NCI-H82 (cell line): Measurements from ENCODE around the gene PPIL6.
A peak's percentile ranks its signal among the peaks of the same experiment; 100 is the strongest.

Experiments
- DNase-seq: peaks from one replicate; lab custom pipeline; 2025; lab: John Stamatoyannopoulos, UW

PPIL6 gene

DNA sequence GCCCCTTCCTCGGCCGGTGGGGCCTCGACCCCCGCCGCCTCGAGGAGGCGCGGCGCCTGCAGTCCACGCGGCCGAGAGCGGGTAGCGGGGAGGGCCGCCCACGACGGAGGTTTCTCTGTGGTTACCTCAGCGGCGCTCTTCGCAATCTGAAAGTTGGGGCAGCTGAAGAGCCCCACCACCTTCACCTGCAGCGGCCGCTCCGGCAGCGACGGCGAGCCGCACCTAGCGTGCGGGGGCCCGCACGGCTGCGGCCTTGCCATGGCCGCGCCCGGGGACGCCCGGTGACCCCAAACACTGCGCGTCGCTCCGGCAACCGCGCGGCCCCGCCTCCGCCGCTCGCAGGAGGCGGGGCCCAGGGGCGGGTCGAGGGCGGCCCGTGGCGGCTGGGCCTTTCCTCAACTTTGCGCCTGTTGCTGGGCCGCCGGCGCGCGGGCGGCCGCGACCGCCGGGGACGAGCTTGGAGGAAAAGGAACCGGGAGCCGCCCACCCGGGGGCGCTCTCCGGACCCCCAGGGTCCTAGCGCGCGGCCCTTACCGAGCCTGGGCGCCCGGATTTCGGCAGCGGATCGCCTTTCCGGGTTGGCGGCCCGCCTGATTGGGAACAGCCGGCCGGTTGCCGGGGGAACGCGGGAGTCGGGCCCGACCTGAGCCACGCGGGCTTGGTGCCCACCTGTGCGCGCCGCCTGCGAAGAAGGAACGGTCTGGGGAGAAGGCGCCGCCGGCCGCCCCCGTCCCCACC is at the start of gene PPIL6, which contains the start of gene SMPD2:
Gene PPIL6 (minus strand): TSS at position 298 of the 738 bp plus-strand sequence. CDS start 38 bp downstream, at position 260.
Gene SMPD2 (plus strand): TSS at position 394 of the 738 bp plus-strand sequence. CDS start 398 bp downstream, outside the sequence.
- peak; percentile 92 for DNase-seq

DNA sequence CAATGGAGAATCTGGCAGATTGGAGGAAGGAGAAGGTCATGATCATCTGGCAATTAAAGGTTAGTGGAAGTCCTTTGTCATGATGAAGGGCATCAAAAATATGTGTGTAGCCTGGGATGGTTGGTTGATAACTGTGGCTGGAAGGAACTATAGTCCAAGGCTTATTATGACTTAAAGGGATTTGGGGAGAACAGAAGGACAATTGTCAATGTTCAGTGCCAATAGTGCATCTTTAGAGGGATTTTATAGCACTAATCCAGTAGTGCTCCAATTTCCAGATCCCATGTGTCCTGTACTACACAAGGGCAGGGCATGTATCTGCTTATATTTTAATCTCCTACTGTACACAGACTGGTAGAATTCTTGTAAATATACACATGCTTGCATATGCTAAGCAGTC is 47.6 kb upstream of the PPIL6 start:
- DNase-seq = peak; percentile 92

DNA sequence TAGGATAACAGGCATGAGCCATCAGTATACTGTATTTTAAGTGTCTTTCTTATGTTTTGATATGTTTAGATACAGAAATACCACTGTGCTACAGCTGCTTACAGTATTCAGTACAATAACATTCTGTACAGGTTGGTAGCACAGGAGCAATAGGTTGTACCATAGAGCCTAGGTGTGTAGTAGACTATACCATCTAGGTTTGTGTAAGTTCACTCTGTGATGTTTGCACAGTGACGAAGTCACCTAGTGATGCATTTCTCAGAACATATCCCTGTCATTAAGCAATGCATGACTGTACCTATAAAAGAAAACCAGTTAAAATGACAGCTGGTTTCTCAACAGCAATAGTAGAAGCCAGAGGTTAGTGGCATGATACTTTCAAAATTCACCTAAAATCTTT is 45.6 kb upstream of the PPIL6 start:
- no peak for DNase-seq

DNA sequence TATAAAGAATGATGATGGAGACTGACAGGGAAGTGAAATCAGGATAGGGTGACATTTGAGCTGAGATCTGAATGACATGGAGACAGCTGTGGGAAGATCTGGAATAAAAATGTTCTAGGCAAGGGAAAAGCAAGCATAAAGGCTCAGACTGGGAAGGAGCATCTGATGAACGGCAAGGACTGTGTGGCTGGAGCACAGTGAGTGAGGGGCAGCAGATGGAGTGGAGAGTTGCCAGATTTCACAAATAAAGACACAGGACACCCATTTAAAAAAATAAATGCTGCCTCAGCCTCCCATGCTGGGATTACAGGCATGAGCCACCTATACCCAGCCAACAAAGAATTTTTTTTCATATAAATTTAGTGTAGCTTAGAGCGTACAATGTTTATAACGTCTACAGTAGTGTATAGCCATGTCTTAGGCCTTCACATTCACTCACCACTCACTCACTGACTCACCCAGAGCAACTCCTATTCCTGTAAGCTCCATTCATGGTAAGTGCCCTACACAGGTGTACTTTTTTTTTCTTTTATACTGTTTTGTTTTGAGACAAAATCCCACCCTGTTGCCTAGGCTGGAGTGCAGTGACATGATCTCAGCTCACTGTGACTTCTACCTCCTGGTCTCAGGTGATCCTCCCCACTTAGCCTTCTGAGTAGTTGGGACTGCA is 45.0 kb upstream of the PPIL6 start:
- DNase-seq = no peak

DNA sequence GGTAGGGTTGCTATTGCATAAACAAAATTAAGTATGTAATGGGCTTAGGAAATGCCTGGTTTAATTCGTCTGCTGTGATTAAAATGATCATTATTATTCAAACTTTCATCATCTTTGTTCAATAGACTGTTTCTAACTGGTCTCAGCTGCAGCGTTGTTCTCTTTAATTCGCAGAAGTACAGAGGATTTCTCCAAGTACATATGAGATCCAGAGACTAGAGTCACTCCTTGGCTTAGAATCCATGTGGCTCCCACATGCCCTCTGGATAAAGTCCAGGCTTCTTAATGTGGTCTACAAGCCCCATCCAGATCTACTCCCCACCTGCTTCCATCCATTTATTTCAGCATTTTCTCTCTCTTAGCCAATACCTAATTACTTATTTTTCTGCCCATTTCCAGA is 43.7 kb upstream of the PPIL6 start:
- peak; percentile 30 for DNase-seq

DNA sequence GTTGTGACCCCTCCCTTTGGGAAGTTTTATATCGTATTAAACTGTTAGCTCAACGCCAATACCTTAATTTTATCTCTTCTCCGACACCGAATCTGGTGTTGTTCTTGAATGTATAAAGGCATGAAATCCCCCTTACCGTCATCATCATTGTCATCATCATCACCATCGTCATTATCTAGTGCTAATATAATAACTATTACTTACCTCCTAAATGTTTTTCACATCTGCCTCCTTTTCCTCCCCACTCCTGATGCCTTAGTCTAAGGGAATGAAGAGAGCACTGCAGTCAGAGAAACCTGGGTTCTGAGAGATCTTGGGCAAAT is 43.3 kb upstream of the PPIL6 start:
- peak; percentile 47 for DNase-seq

DNA sequence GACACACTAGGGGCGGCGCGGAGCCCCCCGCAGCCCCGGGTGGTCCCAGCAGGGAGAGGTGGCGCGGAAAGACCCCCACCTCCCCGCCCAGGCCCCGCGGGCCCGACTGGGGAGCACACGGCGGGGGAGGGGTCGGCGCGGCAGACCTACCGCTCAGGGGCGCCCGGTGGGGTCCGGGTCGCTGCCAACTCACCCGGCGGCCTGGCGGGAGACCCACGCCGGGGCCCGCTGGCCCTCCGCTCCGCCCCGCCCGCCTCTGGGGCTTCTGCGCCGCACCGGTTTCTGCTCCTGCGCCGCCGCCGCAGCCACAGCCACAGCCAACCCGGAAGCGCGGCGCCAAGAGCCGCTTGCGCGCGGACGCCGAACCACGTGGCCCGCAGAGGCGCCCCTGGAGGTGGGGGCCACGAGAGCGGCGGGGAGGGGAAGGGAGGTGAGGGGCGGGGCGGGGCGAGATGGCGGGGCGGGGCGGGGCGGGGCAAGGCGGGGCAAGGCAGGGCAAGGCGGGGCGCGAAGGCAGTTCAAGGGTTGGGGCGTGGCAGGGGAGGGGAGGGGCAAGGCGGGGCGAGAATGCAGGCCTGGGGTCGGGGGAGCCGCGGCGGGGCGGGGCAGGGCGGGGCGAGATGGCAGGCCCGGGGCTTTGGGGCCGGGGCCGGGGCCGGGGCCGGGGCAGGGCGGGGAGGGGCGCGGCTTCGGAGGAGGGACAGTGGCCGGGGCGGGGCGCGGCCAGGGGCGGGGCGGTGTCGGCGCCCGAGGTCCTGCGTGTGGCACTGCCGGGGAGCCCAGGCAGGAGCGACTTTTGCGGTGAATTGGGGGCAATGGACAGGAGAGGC is 42.7 kb upstream of the PPIL6 start, which contains the start of gene ZBTB24:
Gene ZBTB24 (minus strand): TSS at position 315 of the 830 bp plus-strand sequence. CDS start 1,193 bp downstream, outside the sequence.
- DNase-seq = peak; percentile 96

DNA sequence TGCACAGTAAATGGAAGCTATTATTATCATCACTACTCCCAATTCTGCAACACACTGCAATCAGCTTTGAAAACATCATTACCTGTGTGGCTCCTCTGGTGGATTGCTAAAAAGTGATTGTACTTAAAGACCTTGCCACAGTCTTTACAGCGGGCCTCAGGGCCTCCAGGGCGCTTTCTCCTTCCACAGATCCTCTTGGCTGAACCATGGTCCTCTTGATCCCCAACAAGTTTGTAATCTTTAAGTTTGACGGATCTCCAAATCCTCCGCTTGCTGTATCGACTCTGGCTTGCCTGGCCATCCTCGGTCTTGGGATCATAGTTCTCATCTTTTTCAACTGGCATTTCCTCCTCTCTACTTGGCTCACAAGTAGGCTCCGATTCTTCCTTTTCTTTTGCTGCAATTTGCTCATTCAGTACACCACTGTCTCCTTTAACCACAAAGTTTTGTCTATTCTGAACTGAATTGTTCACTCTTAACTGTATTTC is 40.6 kb upstream of the PPIL6 start:
- DNase-seq = no peak

DNA sequence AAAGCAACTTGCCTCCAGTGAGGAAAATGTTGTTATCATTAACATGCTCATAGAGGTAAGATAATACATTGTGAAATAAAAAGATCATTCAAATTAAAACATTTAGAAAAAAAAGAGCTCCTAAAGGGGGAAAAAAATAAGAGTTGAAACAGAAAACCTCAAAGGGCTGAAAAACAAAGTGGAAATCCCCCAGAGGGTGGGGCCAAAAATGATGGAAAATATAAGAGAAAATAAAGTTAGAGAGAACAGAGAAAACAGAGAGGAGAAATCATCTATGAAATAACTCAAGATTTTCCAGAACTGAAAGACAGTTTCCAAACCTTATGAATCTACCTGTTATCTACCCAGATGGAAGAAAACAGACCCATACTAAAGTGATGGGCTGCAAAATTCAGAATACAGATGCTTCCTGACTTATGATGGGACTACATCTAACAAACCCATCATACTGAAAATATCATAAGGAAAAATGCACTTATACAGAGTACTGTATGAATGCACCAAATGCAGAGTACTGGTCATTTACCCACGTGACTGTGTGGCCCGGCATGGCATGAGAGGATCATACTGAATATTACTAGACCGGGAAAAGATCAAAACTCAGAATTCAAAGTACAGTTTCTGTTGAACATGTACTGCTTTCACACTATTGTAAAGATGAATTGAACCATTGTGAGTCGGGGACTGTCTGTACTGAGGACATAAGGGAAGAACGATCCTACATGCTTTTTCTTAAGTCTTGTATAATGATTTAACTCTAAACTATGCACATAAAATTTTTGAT is 38.6 kb upstream of the PPIL6 start:
- no peak for DNase-seq

DNA sequence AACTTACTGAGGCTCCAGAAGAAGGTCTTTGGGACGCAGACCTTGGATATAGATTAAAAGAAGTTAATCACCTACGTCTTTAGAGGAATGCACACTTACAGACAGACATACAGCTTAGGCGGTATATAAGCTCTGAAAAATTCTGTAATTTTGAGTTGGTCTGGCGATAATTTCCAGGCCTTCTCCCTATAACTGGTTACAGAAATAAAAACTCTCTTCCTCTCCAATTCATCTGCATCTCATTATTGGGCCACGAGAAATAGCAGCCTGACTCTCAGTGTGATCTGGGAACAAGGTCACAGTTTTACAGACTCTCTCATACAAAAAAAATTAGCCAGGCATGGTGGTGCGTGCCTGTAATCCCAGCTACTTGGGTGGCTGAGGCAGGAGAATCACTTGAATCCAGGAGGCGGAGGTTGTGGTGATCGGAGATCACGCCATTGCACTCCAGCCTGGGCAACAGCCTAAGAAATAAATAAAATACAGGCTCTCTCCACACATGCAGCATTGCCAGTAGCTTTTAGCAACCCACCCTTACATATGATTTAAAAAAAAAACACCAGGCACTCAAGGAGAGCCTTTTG is 37.9 kb upstream of the PPIL6 start:
- DNase-seq = no peak

DNA sequence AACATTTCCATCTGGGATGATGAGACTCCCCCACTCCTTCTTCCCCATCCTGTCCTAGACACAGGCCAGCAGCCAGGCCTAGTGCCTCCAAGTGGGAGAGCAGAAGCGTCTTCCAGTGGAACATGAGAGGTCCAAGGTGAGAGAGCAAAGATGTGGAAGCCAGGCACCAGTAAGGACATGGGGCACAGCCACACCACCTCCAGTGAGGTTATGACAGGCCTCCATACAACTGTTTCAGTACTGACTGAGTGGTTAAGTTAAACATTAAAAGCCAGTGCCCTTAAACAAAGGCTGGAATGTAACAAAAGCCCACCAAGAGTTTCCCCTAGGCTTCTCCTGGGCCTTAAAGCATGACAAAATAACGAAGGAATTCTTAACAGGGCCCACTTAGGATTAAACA is 37.3 kb upstream of the PPIL6 start:
- DNase-seq = no peak

DNA sequence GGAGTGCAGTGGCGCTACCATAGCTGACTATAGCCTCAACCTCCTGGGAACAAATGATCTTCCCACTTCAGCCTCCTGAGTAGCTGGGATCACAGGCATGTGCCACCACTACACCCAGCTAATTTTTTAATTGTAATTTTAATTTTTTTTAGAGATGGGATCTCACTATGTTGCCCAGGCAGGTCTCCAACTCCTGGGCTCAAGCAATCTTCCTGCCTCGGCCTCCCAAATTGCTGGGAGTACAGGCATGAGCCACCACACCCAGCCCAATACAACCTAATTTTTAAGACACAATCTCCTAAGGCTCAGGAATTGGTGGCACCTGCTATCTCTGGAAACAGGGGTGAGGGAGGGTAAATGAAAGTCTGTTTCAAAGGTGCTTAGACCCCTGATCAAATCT is 36.8 kb upstream of the PPIL6 start:
- no peak for DNase-seq

DNA sequence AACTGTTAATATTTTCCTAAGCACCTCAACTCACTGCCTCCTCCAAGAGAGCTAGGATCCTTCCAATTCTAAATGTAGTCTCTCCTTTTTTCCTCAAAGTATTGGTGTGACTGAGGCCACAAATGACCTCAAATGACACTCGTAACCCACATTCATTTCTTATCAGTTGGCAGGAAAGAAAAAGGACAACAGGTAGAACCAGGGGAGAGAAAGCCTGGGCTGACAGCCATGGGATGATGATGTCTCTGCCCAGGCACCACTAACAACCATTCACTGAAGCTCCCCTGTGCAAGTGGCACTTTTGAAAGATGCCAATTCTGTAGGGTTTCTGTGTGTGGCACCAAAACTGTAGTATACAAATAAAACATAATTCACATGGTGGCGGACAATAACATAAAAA is 35.2 kb upstream of the PPIL6 start:
- no peak for DNase-seq

DNA sequence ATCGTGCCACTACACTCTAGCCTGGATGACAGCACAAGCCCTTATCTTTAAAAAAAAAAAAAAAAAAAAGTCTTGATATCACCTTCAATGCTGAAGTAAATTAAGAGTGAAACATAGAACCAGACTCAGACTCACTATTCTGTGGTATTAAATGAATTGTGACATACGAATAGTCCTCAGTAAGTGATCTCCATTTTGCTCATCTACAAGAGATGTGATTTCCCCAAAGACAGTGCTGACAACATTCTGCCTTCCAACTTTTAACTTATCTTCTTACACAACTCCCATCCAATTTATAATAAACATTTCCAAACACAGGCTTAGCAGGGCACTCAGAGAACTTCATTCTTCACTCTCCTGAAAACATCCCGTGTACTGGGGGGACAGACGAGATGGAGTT is 34.6 kb upstream of the PPIL6 start:
- no peak for DNase-seq

DNA sequence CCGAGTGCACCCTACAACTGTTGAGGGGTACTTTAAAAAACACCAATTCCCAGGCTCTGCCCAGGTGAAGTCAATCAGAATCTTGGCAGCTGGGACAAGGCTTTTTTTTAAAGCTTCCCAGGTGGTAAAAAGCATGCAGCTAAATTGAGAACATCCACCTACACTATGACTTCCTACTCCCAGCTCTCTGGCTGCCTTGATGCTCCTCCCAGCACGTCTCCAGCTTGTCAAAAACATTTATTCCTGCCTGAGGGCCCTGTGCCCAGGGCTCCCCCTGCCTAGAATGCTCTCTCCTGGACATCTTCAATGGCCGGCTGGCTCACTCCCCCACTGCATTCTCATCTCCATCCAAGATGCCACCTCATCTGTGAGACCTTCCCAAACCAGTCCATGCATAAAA is 32.7 kb upstream of the PPIL6 start:
- DNase-seq = no peak

DNA sequence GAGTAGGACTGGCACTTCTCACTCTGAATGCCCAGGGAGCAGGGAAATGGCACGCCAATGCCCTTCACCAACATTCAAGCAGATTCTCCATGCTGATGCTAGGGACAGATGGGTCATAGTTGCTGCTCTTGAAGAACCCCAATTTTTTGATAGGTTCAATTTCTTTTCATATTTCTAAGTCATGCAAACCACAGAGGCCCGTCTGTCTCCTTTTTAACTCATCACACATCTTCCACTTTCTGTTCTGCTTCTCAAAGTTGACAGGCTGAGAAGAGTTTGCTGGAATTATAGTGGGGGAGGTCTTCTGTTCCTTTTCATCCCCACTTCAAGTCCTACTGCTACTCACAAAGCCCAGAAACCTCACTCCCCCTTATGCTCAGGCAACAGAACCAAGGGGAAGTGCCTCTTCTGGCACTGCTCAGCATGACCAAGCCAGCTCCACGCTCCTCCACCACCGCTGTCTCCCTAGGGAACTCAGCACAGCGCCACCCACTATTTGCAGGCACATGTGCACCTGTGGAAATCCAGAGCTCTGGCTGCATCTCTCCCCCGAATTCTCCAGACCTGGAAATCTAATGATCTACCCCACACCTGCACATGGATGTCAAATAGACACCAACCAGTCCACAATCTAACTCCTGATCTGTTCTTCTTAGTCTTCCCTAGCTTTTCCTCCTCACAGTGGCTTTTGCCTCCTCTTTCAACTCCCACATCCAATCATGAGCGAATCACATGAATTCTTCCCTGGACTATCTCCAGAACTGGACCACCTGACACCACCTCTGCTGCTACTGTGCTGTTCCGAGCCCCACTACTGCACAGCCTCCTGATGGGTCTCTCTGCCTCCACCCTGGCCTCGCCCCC is 31.9 kb upstream of the PPIL6 start:
- no peak for DNase-seq

DNA sequence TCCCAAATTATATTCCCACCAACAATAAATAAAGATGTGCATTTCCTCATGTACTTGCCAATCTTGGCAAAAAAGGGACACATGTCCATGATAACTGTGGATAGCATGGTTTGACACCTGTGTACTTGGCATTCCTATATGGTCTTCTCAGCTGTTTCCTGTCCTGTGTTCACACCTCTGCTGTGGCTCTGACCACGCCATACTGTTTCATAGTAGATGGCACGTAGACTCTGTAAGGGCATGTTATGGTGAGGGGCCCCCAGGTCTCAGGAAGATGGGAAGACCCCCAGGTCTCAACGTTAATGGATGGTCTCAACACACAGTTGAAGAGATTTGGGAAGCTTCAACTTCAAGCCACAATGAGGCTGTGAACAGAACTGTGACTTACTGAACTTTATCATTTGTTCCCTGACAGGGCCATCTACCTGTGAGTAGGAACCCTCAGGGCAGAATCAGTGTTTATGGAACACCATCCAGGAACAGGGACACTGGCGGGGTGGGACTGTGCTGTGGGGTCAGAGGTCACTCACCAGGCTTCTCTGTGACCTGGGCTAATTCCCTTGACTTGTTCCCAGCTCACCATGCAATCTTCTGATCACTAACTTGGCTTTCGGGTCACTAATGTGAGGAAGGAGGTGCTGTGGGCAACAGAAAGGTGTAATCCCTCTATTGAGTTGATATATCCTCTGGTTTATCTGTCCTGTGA is 30.8 kb upstream of the PPIL6 start:
- no peak for DNase-seq

DNA sequence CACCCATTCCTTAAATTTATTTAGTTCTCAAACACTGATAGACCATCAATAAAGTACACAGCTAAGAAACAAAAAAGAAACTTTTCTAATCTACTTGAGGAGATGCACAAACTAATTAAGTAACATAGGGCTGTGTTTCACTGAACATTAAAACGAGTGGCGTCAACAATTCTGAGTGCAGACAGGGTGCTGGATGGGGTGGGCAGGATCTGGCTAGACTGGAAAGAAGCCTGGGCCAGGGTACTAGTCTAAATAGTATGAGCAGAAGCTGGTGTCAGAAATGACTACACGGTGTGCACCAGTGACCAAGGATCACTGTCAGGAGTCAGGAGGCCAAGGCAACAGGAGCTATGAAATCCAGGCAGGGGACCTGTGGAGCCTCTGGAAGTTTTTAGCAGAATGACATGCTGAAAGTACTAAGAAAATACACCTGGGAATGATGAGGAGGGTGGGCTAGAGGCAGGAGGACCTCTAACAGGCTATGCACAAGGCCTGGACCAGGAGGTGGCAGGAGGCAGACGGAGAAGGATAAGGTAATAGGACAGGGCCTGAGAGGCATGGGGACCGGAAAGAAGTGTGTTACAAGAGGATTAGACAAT is 29.3 kb upstream of the PPIL6 start:
- no peak for DNase-seq

DNA sequence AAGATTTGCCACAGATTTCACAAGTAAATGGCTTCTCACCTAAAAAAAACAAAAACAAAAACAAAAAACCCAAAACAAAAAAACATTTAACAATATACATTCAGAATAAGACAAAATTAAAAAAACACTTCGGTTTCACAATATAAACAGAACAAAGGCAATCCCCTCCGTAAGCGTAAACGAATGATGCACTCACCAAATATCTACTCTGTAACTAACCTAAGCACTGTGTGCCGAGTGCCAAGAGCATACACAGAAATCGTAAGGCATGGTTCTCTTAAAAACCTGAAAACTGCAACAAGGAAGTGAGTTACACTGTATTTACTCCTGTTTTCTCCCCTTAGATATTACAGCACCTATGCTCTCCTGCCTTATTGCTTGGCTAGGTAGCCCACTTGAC is 27.3 kb upstream of the PPIL6 start:
- DNase-seq = no peak
